ENCODE results near the gene ABCA6.

DNA sequence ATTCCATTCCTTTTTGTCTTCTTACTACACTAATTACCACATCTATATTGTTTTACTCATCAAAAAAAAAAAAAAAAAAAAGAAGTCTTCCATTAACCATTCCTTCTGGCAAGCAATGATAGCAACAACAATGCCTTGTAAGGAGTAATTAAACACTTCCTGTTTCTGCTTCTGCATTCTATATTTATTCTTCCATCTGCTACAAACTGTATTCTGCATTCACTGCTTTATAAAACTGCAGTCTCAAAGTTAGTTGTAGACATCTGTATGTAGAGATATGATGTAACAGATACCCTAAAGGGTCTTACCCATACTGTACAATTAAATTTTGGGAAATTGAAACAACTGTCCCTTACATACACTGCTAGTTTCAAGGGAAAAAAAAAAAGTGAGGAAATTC is 28.7 kb upstream of the ABCA6 start:
- TF ChIP-seq, protein P1, sequence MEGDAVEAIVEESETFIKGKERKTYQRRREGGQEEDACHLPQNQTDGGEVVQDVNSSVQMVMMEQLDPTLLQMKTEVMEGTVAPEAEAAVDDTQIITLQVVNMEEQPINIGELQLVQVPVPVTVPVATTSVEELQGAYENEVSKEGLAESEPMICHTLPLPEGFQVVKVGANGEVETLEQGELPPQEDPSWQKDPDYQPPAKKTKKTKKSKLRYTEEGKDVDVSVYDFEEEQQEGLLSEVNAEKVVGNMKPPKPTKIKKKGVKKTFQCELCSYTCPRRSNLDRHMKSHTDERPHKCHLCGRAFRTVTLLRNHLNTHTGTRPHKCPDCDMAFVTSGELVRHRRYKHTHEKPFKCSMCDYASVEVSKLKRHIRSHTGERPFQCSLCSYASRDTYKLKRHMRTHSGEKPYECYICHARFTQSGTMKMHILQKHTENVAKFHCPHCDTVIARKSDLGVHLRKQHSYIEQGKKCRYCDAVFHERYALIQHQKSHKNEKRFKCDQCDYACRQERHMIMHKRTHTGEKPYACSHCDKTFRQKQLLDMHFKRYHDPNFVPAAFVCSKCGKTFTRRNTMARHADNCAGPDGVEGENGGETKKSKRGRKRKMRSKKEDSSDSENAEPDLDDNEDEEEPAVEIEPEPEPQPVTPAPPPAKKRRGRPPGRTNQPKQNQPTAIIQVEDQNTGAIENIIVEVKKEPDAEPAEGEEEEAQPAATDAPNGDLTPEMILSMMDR (IDR thresholded peaks at IDR 0.05; ENCODE audit: borderline replicate concordance, extremely low read depth, low read length, poor library complexity, severe bottlenecking) = no peak
- no peak for TF ChIP-seq EZH2 (IDR thresholded peaks at IDR 0.05; ENCODE audit: borderline replicate concordance, low read depth, low read length, severe bottlenecking)

Data from DND-41 (cell line).